A549 (cell line): Measurements from ENCODE around the gene FOXI2.

Experiments
- CTCF ChIP-seq: fragments of >200 bp; sonication (Bioruptor Twin); formaldehyde crosslinking; IDR thresholded peaks from 3 replicates; pipeline ENCODE4 v1.5.1; 2016
- EHF ChIP-seq: fragments of 250-450 bp; sonication (Bioruptor Pico); IDR thresholded peaks from 2 replicates; pipeline ENCODE4 v1.5.0; 2020; ENCODE audit warnings: mild to moderate bottlenecking
- KDM1A ChIP-seq: fragments of 200-600 bp; sonication (generic); IDR thresholded peaks from 2 replicates; pipeline ENCODE4 v1.6.1; 2016; ENCODE audit warnings: low read depth, mild to moderate bottlenecking
- KDM5A ChIP-seq: fragments of 200-600 bp; sonication (generic); IDR thresholded peaks from 2 replicates; pipeline ENCODE4 v1.6.1; 2016; ENCODE audit warnings: antibody characterized with exemption, mild to moderate bottlenecking
- PBX3 ChIP-seq: IDR thresholded peaks from 2 replicates; pipeline ENCODE4 v1.6.1; 2012
- POLR2A ChIP-seq: IDR thresholded peaks from 2 replicates; pipeline ENCODE4 v1.6.1; 2012; ENCODE audit warnings: mild to moderate bottlenecking, low read length
- TFCP2L1 ChIP-seq: fragments of 250-450 bp; sonication (Bioruptor Pico); IDR thresholded peaks from 2 replicates; pipeline ENCODE4 v1.5.0; 2021; ENCODE audit warnings: mild to moderate bottlenecking
- TP53 ChIP-seq: fragments of 250-450 bp; sonication (Bioruptor Pico); IDR thresholded peaks from 2 replicates; pipeline ENCODE4 v1.5.0; 2021; ENCODE audit warnings: mild to moderate bottlenecking, moderate library complexity
- USF2 ChIP-seq: fragments of 450-650 bp; IDR thresholded peaks from 2 replicates; pipeline ENCODE4 v1.6.1; 2014; ENCODE audit warnings: antibody characterized with exemption

- no peak for TF ChIP-seq CTCF
- no peak for TF ChIP-seq EHF (CRISPR knock-in tag)
- no peak for TF ChIP-seq KDM5A
- no peak for TF ChIP-seq POLR2A
- no peak for TF ChIP-seq PBX3
- TF ChIP-seq KDM1A: no peak
- no peak for TF ChIP-seq USF2
- no peak for TF ChIP-seq TFCP2L1 (CRISPR knock-in tag)
- TF ChIP-seq TP53: no peak
Observed at GRCh38 chr10:127736915-127737562, at the start of gene FOXI2.
